HG03457 (cell line): ENCODE data around the gene SGCD.
"Not testable (repeated sequence)": the region's sequence is repeated elsewhere in the genome, so short reads cannot be mapped to it uniquely, and the experiment has no call there.

ENCODE experiments used
- ATAC-seq: cut with Tn5 transposase; IDR thresholded peaks from one replicate; pipeline ENCODE4 v1.9.1; 2021; ENCODE audit warnings: moderate number of reproducible peaks; ENCODE audit not compliant: unreplicated experiment

The SGCD gene

GRCh38 chr5:156552855-156553358, 225.9 kb downstream of the SGCD start:
- ATAC-seq, result no peak

GRCh38 chr5:156556666-156557406, 229.9 kb downstream of the SGCD start:
- ATAC-seq, result no peak

- no peak for ATAC-seq
Observed at GRCh38 chr5:156560002-156560401, 233.0 kb downstream of the SGCD start.

GRCh38 chr5:156561651-156562050, 234.7 kb downstream of the SGCD start:
- ATAC-seq, result no peak

- ATAC-seq, result no peak
Observed at GRCh38 chr5:156570615-156571014, 243.7 kb downstream of the SGCD start.

- no peak for ATAC-seq
Observed at GRCh38 chr5:156581725-156582124, 254.8 kb downstream of the SGCD start.

GRCh38 chr5:156582193-156582598, 255.2 kb downstream of the SGCD start:
- ATAC-seq, result no peak

GRCh38 chr5:156584871-156585270, 257.9 kb downstream of the SGCD start:
- no peak for ATAC-seq

- ATAC-seq, result no peak
Observed at GRCh38 chr5:156585999-156586398, 259.0 kb downstream of the SGCD start.

GRCh38 chr5:156587012-156587411, 260.0 kb downstream of the SGCD start:
- ATAC-seq, result no peak

- ATAC-seq, result no peak
Observed at GRCh38 chr5:156588306-156588705, 261.3 kb downstream of the SGCD start.

GRCh38 chr5:156589104-156589945, 262.4 kb downstream of the SGCD start:
- ATAC-seq, result no peak

GRCh38 chr5:156589946-156590216, 262.9 kb downstream of the SGCD start:
- ATAC-seq, result no peak

GRCh38 chr5:156590978-156591377, 264.0 kb downstream of the SGCD start:
- ATAC-seq, result no peak

GRCh38 chr5:156591631-156592030, 264.7 kb downstream of the SGCD start:
- no peak for ATAC-seq

GRCh38 chr5:156593546-156593945, 266.6 kb downstream of the SGCD start:
- ATAC-seq, result no peak

- ATAC-seq, result no peak
Observed at GRCh38 chr5:156594406-156594805, 267.4 kb downstream of the SGCD start.

- no peak for ATAC-seq
Observed at GRCh38 chr5:156595132-156595787, 268.3 kb downstream of the SGCD start.

- ATAC-seq, result no peak
Observed at GRCh38 chr5:156597276-156597675, 270.3 kb downstream of the SGCD start.

GRCh38 chr5:156598964-156599363, 272.0 kb downstream of the SGCD start:
- ATAC-seq, result no peak

GRCh38 chr5:156610582-156610981, 283.6 kb downstream of the SGCD start:
- not testable (repeated sequence) for ATAC-seq

GRCh38 chr5:156615901-156616300, 288.9 kb downstream of the SGCD start:
- ATAC-seq, result no peak
